Measurements from ENCODE around the gene COLEC12.

Gene COLEC12

GRCh38 chr18:473802-474201, 26.7 kb downstream of the COLEC12 start:
- no peak for DNase-seq

DNA sequence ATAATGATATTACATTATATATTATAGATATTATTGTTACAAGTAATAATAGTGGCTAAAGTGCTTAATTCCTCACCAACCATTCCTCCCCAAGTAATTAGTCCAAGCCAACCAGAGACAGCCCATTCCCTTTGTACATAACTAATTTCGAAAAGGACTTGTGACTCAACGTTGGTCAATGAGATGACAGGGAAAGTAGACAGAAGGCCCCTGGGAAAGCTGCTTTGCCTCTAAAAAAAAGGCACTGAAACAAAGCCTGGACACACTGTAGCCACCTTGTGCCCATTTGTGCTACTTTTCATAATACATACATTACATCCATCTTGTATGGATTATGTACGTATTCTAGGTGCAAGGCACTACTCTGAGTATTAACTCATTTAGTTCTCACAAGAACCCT, 28.8 kb downstream of the COLEC12 start:
- no peak for DNase-seq

GRCh38 chr18:470661-471501, 29.6 kb downstream of the COLEC12 start:
- no peak for DNase-seq

GRCh38 chr18:468955-469790, 31.3 kb downstream of the COLEC12 start:
- no peak for DNase-seq

DNA sequence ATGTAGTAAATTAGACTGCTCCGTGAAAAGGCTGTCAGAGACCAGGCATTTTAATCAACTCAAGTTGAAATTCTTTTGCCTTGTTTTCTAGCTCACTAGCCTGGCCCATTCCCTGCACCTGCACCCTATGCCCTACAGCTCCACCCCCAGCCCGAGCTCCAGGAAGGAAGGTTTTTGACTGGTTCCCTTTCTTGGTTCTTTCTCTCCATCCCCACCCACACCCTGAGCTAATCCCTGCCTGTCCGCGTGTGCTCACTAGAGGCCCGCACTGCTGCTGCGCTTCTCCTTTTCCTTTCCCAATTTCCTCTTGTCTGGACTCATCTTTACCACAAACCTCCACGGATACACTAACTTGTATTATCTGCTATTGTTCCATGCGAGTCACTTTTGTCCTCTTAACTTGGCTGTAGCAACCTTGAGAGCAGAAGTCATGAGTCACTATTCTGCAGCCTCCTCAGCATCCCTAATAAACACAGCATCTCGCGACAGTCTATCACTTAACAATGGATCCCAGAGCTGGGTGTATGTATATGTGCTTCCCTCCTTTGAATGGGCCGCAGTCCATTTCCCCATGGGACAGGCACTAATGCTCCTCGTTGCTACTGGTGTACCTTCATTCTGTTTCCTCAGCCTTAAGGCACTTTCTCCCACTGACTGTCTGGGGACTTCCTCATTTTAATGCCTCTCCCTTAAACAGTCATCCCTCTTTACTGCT, 36.5 kb downstream of the COLEC12 start:
- DNase-seq, result peak; percentile 4 to 20

GRCh38 chr18:463403-463802, 37.1 kb downstream of the COLEC12 start:
- no peak for DNase-seq

DNA sequence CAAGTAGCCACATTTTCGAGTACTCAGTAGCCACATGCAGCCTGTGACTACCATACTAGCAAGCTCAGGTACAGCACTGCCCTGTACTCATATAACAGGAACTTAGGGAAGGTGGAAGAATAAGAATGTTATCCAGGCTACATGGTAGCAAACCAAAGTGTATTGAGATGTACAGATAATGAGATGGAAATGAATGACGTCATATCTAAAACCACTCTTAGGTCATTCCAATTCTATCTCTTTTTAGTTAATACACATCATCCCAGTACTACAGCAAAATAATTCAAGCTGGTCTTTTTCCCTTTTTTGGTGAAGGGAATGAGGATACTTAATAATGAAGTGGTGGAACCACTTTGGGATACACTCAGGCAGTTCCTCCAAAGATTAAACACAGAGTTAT, 38.7 kb downstream of the COLEC12 start:
- no peak for DNase-seq

GRCh38 chr18:460791-461190, 39.7 kb downstream of the COLEC12 start:
- DNase-seq, result no peak

DNA sequence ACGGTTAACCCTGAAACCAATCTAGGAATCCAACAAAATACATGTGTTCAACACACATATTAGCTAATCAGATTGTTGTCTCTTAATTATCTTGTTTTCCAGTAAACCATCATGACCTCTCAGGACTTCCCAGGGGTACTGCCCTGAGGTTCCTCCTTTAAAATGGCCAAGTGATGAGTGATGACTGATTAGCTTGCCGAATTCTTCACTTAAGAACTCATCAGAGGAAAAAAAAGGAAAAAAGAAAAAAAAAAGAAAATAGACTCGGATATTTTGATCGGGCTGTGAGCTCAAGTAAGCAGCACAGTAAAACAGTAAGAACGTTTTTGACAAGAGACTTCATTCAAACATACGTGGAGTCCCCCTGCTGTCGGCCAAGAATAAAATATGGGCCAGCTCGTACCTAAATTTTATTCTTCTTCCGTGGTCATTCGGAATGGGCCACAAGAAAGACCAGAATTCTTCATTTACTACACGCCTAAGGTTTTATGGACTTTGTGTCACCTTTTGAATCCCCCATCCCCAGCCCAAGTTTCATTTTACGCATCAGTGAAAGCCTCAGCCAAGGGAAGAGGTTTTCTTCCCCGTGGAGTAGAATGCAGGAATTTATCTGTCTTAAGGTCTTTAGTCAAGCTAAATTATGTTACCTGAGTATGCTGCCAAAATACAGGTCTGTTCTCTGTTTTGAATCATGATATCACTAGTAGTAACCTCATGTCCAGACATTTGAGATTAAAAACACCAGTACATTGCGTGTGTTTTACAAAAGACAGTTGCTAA, 40.5 kb downstream of the COLEC12 start:
- DNase-seq, result no peak

DNA sequence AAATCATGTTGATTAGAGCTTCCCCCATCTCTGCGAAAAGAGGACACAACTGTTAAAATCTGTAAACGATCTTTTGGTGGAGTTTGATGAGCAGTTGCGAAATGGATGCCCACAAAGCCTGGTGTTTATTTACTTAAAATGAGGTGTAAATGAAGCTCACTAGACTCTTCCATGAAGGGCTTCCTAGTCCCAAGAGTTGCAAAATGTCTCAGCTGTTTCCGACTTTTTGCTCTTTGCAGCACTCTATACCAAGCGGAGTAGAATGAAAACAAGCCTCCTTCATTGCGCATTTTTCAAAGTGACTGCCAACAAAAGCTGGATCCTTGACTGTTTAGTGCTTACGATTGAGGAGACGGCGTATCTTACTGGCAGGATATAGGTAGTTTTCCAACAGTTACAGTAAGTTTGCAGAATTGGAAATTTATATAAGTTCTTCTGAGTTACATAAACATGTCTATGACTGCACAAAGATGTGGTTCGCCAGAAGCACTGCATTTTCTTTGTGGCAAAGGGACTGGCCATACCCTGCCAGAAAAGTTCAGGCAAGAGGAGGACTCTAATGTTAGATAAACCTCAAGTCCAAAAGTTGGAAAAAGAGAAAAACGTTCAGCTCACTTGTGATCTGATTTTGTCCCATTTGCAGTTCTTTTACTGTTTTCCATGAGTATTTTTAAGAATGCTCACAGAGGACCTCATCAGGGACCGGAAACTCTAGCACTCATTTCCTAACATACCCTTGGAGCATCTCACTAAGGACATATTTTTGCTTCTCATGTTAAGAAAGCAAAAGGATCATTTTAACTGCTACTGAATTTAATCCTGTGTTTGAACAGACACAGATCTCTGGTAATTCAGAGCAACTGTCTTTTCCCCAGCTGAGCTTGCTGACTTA, 42.7 kb downstream of the COLEC12 start:
- DNase-seq, result no peak

GRCh38 chr18:457140-457519, 43.4 kb downstream of the COLEC12 start:
- DNase-seq, result no peak

GRCh38 chr18:456361-457139, 44.0 kb downstream of the COLEC12 start:
- no peak for DNase-seq

DNA sequence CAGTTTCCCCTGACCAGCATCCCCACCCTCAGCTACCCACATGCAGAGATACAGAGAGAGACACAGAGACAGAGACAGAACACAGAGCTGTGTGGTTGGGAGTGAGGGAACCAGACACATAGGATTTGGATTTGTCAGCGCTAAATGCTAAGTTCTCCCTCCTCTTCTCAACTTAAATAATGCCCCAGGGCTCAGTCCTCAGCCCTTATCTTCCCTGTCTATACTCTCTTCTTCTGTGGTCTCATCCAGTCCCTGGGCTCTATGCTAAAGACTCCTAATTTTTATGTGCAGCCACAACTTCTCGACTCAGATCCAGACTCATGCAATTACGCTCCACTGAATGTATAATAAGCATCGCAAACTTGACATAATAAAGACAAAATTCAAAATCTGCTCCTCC, 47.1 kb downstream of the COLEC12 start:
- DNase-seq, result no peak

DNA sequence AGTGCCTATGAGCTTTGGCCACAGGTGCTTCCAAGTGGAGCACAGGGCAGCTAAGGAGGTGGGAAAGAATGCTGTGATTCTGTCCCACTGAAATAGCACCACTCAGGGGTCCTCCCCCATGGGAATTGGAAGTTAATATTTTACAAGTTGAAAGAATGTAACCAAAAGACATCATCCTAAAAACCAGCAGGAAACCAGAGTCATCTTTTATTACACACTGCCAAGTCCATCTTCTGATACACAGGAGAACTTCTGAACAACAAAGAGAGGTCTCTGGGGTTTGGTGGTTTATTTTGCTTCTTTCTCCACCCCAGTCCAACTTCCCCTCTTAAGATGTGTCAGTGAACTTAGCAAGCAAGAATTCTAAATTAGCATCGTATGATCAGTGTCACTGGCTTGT, 47.7 kb downstream of the COLEC12 start:
- DNase-seq, result no peak

GRCh38 chr18:449374-449773, 51.1 kb downstream of the COLEC12 start:
- no peak for DNase-seq

GRCh38 chr18:448116-448790, 52.2 kb downstream of the COLEC12 start:
- DNase-seq, result no peak

GRCh38 chr18:446941-447560, 53.5 kb downstream of the COLEC12 start:
- DNase-seq, result no peak

DNA sequence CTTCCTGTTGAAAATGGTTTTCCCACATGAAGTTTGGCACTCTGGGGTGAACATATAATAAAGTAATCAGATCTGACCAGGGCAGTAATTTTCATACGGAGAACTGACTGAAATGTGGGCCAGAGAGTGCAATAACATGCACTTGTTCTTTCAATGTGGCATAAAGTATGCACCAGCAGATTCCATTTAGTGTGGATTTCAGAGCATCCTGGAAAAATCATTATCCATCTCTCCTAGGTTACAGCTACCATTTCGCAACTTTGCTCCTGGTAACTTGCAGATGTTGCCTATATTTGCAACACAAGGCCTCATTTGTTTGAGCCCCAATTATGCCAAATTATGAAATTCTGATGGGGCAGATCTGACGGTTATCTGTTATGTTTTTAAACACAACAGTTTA, 55.4 kb downstream of the COLEC12 start:
- DNase-seq, result no peak

DNA sequence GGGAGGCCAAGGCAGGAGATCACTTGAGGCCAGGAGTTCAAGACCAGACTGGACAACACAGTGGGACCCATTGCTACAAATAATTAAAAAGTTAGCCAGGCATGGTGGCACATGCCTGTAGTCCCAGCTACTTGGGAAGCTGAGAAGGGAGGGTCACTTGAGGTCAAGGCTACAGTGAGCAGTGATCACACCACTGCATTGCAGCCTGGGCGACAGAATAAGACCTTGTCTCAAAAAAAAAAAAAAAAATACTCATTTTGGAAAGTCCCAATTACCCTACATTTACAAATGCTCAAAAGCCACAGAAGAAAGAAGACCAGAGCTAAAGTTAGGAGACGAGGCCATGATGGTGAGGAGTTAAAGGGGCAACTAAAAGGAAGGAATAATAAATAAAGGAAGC, 61.9 kb downstream of the COLEC12 start:
- no peak for DNase-seq

GRCh38 chr18:435940-436339, 64.6 kb downstream of the COLEC12 start:
- DNase-seq, result no peak
